Measurements from ENCODE around the gene EPHB4.

Gene EPHB4

DNA sequence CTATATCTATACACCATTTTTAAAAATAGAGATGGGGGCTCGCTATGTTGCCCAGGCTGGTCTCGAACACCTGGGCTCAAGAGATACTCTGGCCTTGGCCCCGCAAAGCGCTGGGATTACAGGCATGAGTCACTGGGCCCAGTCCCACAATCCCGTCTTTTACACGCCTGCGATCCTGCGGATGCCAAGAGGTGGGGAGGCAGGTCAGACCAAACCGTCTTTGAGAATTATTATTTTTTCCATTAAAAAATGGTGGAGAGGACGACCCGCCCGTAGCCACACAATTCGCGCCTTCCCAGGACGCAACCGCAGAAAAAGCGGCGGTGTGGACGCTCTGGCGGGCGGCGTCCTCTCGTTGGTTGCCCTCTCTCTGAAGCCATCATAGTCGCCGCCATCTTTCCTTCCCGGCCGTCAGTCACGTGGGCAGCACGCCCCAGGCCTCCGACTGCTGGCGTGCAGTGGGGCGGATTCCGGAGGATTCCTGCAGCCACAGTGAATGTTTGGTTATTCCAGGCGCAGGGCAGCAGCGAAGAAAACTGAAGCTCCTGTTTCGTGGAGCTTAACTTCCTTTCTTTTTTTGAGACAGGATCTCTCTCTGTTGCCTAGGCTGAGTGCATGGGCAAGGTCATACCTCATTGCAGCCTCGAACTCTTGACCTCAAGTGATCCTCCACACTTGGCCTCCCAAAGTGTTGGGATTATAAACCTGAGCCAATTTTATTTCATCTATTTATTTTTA, 9.9 kb upstream of the EPHB4 start (continued):
- TF ChIP-seq ZNF202 (tag by site-specific recombination; IDR thresholded peaks at IDR 0.05; ENCODE audit: borderline replicate concordance) (no peak), ZNF677 (tag by site-specific recombination; IDR thresholded peaks at IDR 0.05) (no peak), EGR2 (tag by site-specific recombination; IDR thresholded peaks at IDR 0.05; ENCODE audit: low read depth) (no peak), ZNF132 (tag by site-specific recombination; IDR thresholded peaks at IDR 0.05; ENCODE audit: borderline replicate concordance) (no peak), ZNF654 (tag by site-specific recombination; IDR thresholded peaks at IDR 0.05; ENCODE audit: low read depth) (no peak; the same call in 1 of the 2 replicates), MZF1 (tag by site-specific recombination; IDR thresholded peaks at IDR 0.05; ENCODE audit: borderline replicate concordance) (no peak), IKZF3 (tag by site-specific recombination; IDR thresholded peaks at IDR 0.05) (peak; percentile 89), ZNF792 (tag by site-specific recombination; IDR thresholded peaks at IDR 0.05) (no peak), ZNF596 (tag by site-specific recombination; IDR thresholded peaks at IDR 0.05) (no peak), ZNF24 (tag by site-specific recombination; IDR thresholded peaks at IDR 0.05) (peak; percentile 96), ZNF610 (tag by site-specific recombination; IDR thresholded peaks at IDR 0.05; ENCODE audit: borderline replicate concordance) (peak; percentile 61; the same call in 1 of the 2 replicates), GLIS2 (tag by site-specific recombination; IDR thresholded peaks at IDR 0.05) (peak; percentile 57; the same call in 1 of the 2 replicates), BCL11A (tag by site-specific recombination; IDR thresholded peaks at IDR 0.05; ENCODE audit: low read depth) (no peak), CTCF (tag by site-specific recombination; IDR thresholded peaks at IDR 0.05) (no peak), ZNF514 (tag by site-specific recombination; IDR thresholded peaks at IDR 0.05) (no peak), ZNF768 (tag by site-specific recombination; IDR thresholded peaks at IDR 0.05) (no peak), ZNF302 (tag by site-specific recombination; IDR thresholded peaks at IDR 0.05; ENCODE audit: low read depth) (no peak), ZNF214 (tag by site-specific recombination; IDR thresholded peaks at IDR 0.05; ENCODE audit: borderline replicate concordance) (no peak), ZNF404 (tag by site-specific recombination; IDR thresholded peaks at IDR 0.05) (no peak), TRIM28 (IDR thresholded peaks at IDR 0.05; ENCODE audit: borderline replicate concordance, low read length) (peak; percentile 30; the same call in 1 of the 2 replicates), ZNF544 (tag by site-specific recombination; IDR thresholded peaks at IDR 0.05) (no peak), ZNF776 (tag by site-specific recombination; IDR thresholded peaks at IDR 0.05; ENCODE audit: borderline replicate concordance) (no peak), ZNF112 (tag by site-specific recombination; IDR thresholded peaks at IDR 0.05) (no peak), KLF16 (tag by site-specific recombination; IDR thresholded peaks at IDR 0.05) (peak; percentile 95), WT1 (tag by site-specific recombination; IDR thresholded peaks at IDR 0.05) (peak; percentile 68; the same call in 1 of the 2 replicates), ZNF18 (tag by site-specific recombination; IDR thresholded peaks at IDR 0.05) (0 out of 2 replicates have a peak, but pooled peaks have one; percentile 35), ZNF394 (tag by site-specific recombination; IDR thresholded peaks at IDR 0.05; ENCODE audit: borderline replicate concordance) (peak; percentile 79; the same call in 1 of the 2 replicates), REPIN1 (tag by site-specific recombination; IDR thresholded peaks at IDR 0.05; ENCODE audit: low read depth) (no peak)
- TF ChIP-seq, protein P1, sequence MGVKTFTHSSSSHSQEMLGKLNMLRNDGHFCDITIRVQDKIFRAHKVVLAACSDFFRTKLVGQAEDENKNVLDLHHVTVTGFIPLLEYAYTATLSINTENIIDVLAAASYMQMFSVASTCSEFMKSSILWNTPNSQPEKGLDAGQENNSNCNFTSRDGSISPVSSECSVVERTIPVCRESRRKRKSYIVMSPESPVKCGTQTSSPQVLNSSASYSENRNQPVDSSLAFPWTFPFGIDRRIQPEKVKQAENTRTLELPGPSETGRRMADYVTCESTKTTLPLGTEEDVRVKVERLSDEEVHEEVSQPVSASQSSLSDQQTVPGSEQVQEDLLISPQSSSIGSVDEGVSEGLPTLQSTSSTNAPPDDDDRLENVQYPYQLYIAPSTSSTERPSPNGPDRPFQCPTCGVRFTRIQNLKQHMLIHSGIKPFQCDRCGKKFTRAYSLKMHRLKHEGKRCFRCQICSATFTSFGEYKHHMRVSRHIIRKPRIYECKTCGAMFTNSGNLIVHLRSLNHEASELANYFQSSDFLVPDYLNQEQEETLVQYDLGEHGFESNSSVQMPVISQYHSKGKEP (tag by site-specific recombination; IDR thresholded peaks at IDR 0.05) = peak; percentile 41; the same call in 1 of the 2 replicates
- TF ChIP-seq, protein P2, sequence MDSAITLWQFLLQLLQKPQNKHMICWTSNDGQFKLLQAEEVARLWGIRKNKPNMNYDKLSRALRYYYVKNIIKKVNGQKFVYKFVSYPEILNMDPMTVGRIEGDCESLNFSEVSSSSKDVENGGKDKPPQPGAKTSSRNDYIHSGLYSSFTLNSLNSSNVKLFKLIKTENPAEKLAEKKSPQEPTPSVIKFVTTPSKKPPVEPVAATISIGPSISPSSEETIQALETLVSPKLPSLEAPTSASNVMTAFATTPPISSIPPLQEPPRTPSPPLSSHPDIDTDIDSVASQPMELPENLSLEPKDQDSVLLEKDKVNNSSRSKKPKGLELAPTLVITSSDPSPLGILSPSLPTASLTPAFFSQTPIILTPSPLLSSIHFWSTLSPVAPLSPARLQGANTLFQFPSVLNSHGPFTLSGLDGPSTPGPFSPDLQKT (IDR thresholded peaks at IDR 0.05; ENCODE audit: borderline replicate concordance, low read depth, low read length) = no peak
- TF ChIP-seq, protein P3, sequence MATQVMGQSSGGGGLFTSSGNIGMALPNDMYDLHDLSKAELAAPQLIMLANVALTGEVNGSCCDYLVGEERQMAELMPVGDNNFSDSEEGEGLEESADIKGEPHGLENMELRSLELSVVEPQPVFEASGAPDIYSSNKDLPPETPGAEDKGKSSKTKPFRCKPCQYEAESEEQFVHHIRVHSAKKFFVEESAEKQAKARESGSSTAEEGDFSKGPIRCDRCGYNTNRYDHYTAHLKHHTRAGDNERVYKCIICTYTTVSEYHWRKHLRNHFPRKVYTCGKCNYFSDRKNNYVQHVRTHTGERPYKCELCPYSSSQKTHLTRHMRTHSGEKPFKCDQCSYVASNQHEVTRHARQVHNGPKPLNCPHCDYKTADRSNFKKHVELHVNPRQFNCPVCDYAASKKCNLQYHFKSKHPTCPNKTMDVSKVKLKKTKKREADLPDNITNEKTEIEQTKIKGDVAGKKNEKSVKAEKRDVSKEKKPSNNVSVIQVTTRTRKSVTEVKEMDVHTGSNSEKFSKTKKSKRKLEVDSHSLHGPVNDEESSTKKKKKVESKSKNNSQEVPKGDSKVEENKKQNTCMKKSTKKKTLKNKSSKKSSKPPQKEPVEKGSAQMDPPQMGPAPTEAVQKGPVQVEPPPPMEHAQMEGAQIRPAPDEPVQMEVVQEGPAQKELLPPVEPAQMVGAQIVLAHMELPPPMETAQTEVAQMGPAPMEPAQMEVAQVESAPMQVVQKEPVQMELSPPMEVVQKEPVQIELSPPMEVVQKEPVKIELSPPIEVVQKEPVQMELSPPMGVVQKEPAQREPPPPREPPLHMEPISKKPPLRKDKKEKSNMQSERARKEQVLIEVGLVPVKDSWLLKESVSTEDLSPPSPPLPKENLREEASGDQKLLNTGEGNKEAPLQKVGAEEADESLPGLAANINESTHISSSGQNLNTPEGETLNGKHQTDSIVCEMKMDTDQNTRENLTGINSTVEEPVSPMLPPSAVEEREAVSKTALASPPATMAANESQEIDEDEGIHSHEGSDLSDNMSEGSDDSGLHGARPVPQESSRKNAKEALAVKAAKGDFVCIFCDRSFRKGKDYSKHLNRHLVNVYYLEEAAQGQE (tag by site-specific recombination; IDR thresholded peaks at IDR 0.05) = no peak
